Endothelial cell of umbilical vein (primary cell): ENCODE results near the gene NUP205. TPM values are rescaled to one million over a fixed set of nuclear protein-coding genes. Genes with fewer than 3 reads are reported as not detected.

Experiments used
- BruUV-seq: library from RNA; stranded (reverse); fragments of 400-500 nt; replicated peaks from 2 replicates; lab custom pipeline; 2021; lab: Mats Ljungman, UMichigan
- CTCF ChIA-PET: fragments of 300-600, 350-600 bp; sonication (Branson Sonifier 250); formaldehyde crosslinking; loops from one replicate; lab custom pipeline; 2021; ENCODE audit warnings: antibody characterized with exemption, inconsistent platforms; lab: Charles Lee
- POLR2A ChIA-PET: fragments of 300-600, 350-600 bp; sonication (Branson Sonifier 250); formaldehyde crosslinking; loops from one replicate; lab custom pipeline; 2021; ENCODE audit warnings: antibody characterized with exemption, inconsistent platforms; lab: Charles Lee
- DNase-seq: peaks from one replicate; pipeline ENCODE4 v3.0.0-alpha.2; 2011; ENCODE audit warnings: low read depth, low spot score
- FAIRE-seq: peaks from 2 replicates; lab custom pipeline; 2011; peaks lifted over from hg19 to GRCh38; lab: Jason Lieb, UNC
- H2AFZ ChIP-seq: 2 replicates; pipeline ENCODE4 v1.6.0; 2012; ENCODE audit warnings: low read depth, low read length, control low read depth, inconsistent platforms
- H3K27ac ChIP-seq: 2 replicates; pipeline ENCODE4 v1.5.1; 2011; ENCODE audit warnings: low read depth, mild to moderate bottlenecking, control low read depth, low read length, moderate library complexity; ENCODE audit not compliant: insufficient read depth
- H3K27me3 ChIP-seq, 2 experiments: 2 replicates each; pipeline versions ENCODE4 v1.6.0 to v1.6.1; 2011; ENCODE audit warnings: low read length in 2 of 2, mixed read lengths in 1 of 2; ENCODE audit not compliant: control insufficient read depth in 2 of 2, insufficient read depth in 2 of 2
- H3K36me3 ChIP-seq, 2 experiments: 2 replicates in 1 of 2; 3 replicates in 1 of 2; pipeline ENCODE4 v1.5.1; 2011; ENCODE audit warnings: low read length in 2 of 2, mild to moderate bottlenecking in 1 of 2, moderate library complexity in 1 of 2; ENCODE audit not compliant: control insufficient read depth in 2 of 2, insufficient read depth in 2 of 2; ENCODE audit errors: extremely low read depth in 1 of 2
- H3K4me1 ChIP-seq: 3 replicates; pipeline ENCODE4 v1.5.1; 2011; ENCODE audit warnings: mild to moderate bottlenecking, low read length; ENCODE audit not compliant: control insufficient read depth, insufficient read depth; ENCODE audit errors: extremely low read depth
- H3K4me2 ChIP-seq: 2 replicates; pipeline ENCODE4 v1.6.1; 2011; ENCODE audit warnings: low read length, control low read depth, mixed read lengths; ENCODE audit not compliant: insufficient read depth
- H3K4me3 ChIP-seq, 3 experiments: fragments of 200-600 bp in 1 of 3; sonication (generic), shearing (Covaris generic) in 1 of 3; replicated peaks in 1 of 3; 2 replicates each; pipeline ENCODE4 v1.5.1; 2011 to 2016; ENCODE audit warnings: control low read depth in 3 of 3, low read length in 3 of 3, mild to moderate bottlenecking in 2 of 3, inconsistent platforms in 1 of 3, low read depth in 1 of 3, moderate library complexity in 1 of 3; ENCODE audit not compliant: insufficient read depth in 1 of 3
- H3K79me2 ChIP-seq: 2 replicates; pipeline ENCODE4 v1.6.0; 2012; ENCODE audit warnings: low read length, inconsistent platforms; ENCODE audit not compliant: control insufficient read depth, insufficient read depth
- H3K9ac ChIP-seq: replicated peaks from 2 replicates; pipeline ENCODE3; 2011; ENCODE audit warnings: low read length, control low read depth; ENCODE audit not compliant: insufficient read depth; ENCODE audit errors: extremely low read depth
- H3K9me1 ChIP-seq: replicated peaks from 3 replicates; pipeline ENCODE4 v1.6.0; 2011; ENCODE audit warnings: mild to moderate bottlenecking, low read length; ENCODE audit not compliant: control insufficient read depth, insufficient read depth; ENCODE audit errors: extremely low read depth
- H3K9me3 ChIP-seq: replicated peaks from 2 replicates; pipeline ENCODE4 v1.5.1; 2012; ENCODE audit warnings: low read length, inconsistent platforms; ENCODE audit not compliant: control insufficient read depth, insufficient read depth
- H4K20me1 ChIP-seq: replicated peaks from 2 replicates; pipeline ENCODE3; 2011; ENCODE audit warnings: mild to moderate bottlenecking, low read length; ENCODE audit not compliant: control insufficient read depth, insufficient read depth; ENCODE audit errors: extremely low read depth
- CTCF ChIP-seq, 2 donors: IDR thresholded peaks; 1 replicate in 1 of 2; 2 replicates in 1 of 2; pipeline ENCODE4 v1.5.1; 2011; ENCODE audit warnings: low read length in 2 of 2, mild to moderate bottlenecking in 2 of 2, moderate library complexity in 2 of 2, control low read depth in 1 of 2, inconsistent platforms in 1 of 2, low read depth in 1 of 2; ENCODE audit not compliant: insufficient read depth in 1 of 2; ENCODE audit errors: extremely low read depth in 1 of 2
- EZH2 ChIP-seq: IDR thresholded peaks from 2 replicates; pipeline ENCODE4 v1.6.1; 2012; ENCODE audit warnings: borderline replicate concordance, low read depth, mild to moderate bottlenecking, moderate library complexity, low read length, inconsistent platforms; ENCODE audit not compliant: severe bottlenecking
- FOS ChIP-seq: IDR thresholded peaks from 2 replicates; pipeline ENCODE4 v1.6.1; 2011; ENCODE audit warnings: mild to moderate bottlenecking, low read length, moderate library complexity, borderline replicate concordance; ENCODE audit not compliant: insufficient read depth
- GATA2 ChIP-seq: IDR thresholded peaks from 2 replicates; pipeline ENCODE4 v1.7.0; 2011; ENCODE audit warnings: low read depth, mild to moderate bottlenecking, moderate library complexity, mixed read lengths, low read length; ENCODE audit not compliant: insufficient read length, insufficient read depth
- JUN ChIP-seq: IDR thresholded peaks from 2 replicates; pipeline ENCODE4 v1.6.1; 2011; ENCODE audit warnings: borderline replicate concordance, low read depth; ENCODE audit not compliant: insufficient read length, insufficient read depth
- MAX ChIP-seq: IDR thresholded peaks from 2 replicates; pipeline ENCODE4 v1.6.1; 2011; ENCODE audit not compliant: insufficient read depth, insufficient read length
- MYC ChIP-seq: IDR thresholded peaks from one replicate; pipeline ENCODE4 v1.6.1; 2011; ENCODE audit warnings: mild to moderate bottlenecking, low read depth, low read length
- POLR2A ChIP-seq: IDR thresholded peaks from 2 replicates; pipeline ENCODE4 v1.6.1; 2012; ENCODE audit warnings: low read depth, mild to moderate bottlenecking, control low read depth, low read length
- POLR2AphosphoS5 ChIP-seq: IDR thresholded peaks from 2 replicates; pipeline ENCODE4 v1.6.1; 2012; ENCODE audit warnings: low read depth, mild to moderate bottlenecking, control low read depth, low read length, moderate library complexity; ENCODE audit not compliant: insufficient read depth
- dilution Hi-C: fragments of 300-500 bp; cut with MboI; formaldehyde crosslinking; loops from one replicate; pipeline ENCODE4 v1.15.0; 2019; ENCODE audit warnings: low sequenced_read_pairs; ENCODE audit not compliant: extremely low pct_ligation_motif_present
- intact Hi-C: fragments of 100-400 bp; cut with micrococcal nuclease; formaldehyde crosslinking; loops from one replicate; pipeline ENCODE4 v1.10.0; 2022
- polyA plus RNA-seq, 4 experiments: library from polyadenylated mRNA; depleted of rRNA in 3 of 4; stranded (reverse) in 3 of 4; unstranded in 1 of 4; fragments of >200 nt; gene quantifications; 2 replicates each; pipeline versions ENCODE4 v1.2.1 to v1.2.3, GENCODE V29; 2011 to 2012; ENCODE audit warnings: missing spikeins in 1 of 4
- total RNA-seq: library from RNA; stranded (reverse); gene quantifications from 2 replicates; pipeline ENCODE4 v1.2.3, GENCODE V29; 2021

NUP205 gene
- total and polyA plus RNA-seq, 2 donors (not counting 3 experiments of a cell fraction or from before 2014, with no cell fraction given): 48.8 to 81.3 TPM

- no peak for DNase-seq
- Histone ChIP-seq H3K79me2 (no peaks in the 10 kb centered on the region), H3K9me1 (no peaks in the 10 kb centered on the region), H2AFZ (no peak overlapping the region), H3K27me3 (no peaks in the 10 kb centered on the region), H3K27ac (peak overlapping the region; percentile 28), H3K4me2 (no peak overlapping the region), H3K9ac (no peak overlapping the region), H4K20me1 (no peaks in the 10 kb centered on the region), H3K4me1 (peaks cover 18% of the 10 kb centered on the region), H3K36me3 (peaks cover 0 to 2% of the 10 kb centered on the region in 2 experiments), H3K9me3 (no peaks in the 10 kb centered on the region), H3K4me3 (no peak overlapping the region)
- intact Hi-C loops: no loop called here
- POLR2A ChIA-PET: no interaction called here
- FAIRE-seq: peak; percentile 71
- BruUV-seq: no TSS peak
- dilution Hi-C loops: no loop called here
- peak; percentile 32 for TF ChIP-seq FOS
- no peak for TF ChIP-seq CTCF (IDR thresholded peaks at IDR 0.05; ENCODE audit: extremely low read depth in 1 of 2, insufficient read depth in 1 of 2, low read depth in 1 of 2, low read length in 2 of 2)
- CTCF ChIA-PET: interaction anchor here (0.6 to 6.0 kb wide), 6 partner anchors 14 to 411 kb away, joined by 3 to 53 read pairs (median 3); no protein-coding TSS in a partner anchor
Observed at GRCh38 chr7:135685306-135686084, 127.8 kb downstream of the NUP205 start.

- TF ChIP-seq MYC (no peak), FOS (no peak), JUN (no peak), POLR2AphosphoS5 (no peak), MAX (no peak), GATA2 (no peak), CTCF (IDR thresholded peaks at IDR 0.05; ENCODE audit: extremely low read depth in 1 of 2, insufficient read depth in 1 of 2, low read depth in 1 of 2, low read length in 2 of 2) (no peak), EZH2 (no peak), POLR2A (no peak)
- DNase-seq (no peak), FAIRE-seq (no peak)
- CTCF ChIA-PET: interaction anchor here (1.1 to 2.0 kb wide), 3 partner anchors 11 to 29 kb away, joined by 3 to 8 read pairs (median 5); no protein-coding TSS in a partner anchor
- no TSS peak for BruUV-seq
- dilution Hi-C loops: no loop called here
- intact Hi-C loops: no loop called here
- no peaks in the 10 kb centered on the region for H3K36me3 ChIP-seq
- peaks cover 32% of the 10 kb centered on the region for H3K4me1 ChIP-seq
- H3K9me1 ChIP-seq: no peaks in the 10 kb centered on the region
- no peak overlapping the region for H3K4me3 ChIP-seq
- POLR2A ChIA-PET: interaction anchor here (0.7 kb wide), 1 partner anchor 179 kb away, joined by 4 read pairs; no protein-coding TSS in a partner anchor
- H2AFZ ChIP-seq: no peak overlapping the region
- no peaks in the 10 kb centered on the region for H3K79me2 ChIP-seq
- H3K4me2 ChIP-seq: no peak overlapping the region
- H3K27me3 ChIP-seq: no peaks in the 10 kb centered on the region
- no peaks in the 10 kb centered on the region for H3K9me3 ChIP-seq
- no peak overlapping the region for H3K9ac ChIP-seq
- H3K27ac ChIP-seq: no peak overlapping the region
- H4K20me1 ChIP-seq: no peaks in the 10 kb centered on the region
Observed at GRCh38 chr7:135687466-135687865, 129.7 kb downstream of the NUP205 start.
